Caco-2 (cell line): ENCODE results near the gene COA8. TPM values are rescaled to one million over a fixed set of nuclear protein-coding genes. Genes with fewer than 3 reads are reported as not detected.

Experiments
- BruUV-seq: library from RNA; stranded (reverse); fragments of 400-500 nt; replicated peaks from 2 replicates; lab custom pipeline; 2021; lab: Mats Ljungman, UMichigan
- CTCF ChIA-PET: fragments of 300-600 bp; sonication (Branson Sonifier 250); formaldehyde crosslinking; loops from one replicate; lab custom pipeline; 2022; ENCODE audit warnings: antibody characterized with exemption; lab: Charles Lee
- POLR2A ChIA-PET: fragments of 300-600 bp; sonication (Branson Sonifier 250); formaldehyde crosslinking; loops from one replicate; lab custom pipeline; 2022; ENCODE audit warnings: antibody characterized with exemption; lab: Charles Lee
- DNase-seq, 2 experiments: peaks; one replicate each; pipeline versions ENCODE4 v3.0.0 to v3.0.0-alpha.2; 2020 to 2022
- H3K27me3 ChIP-seq: replicated peaks from 2 replicates; pipeline ENCODE4 v1.6.0; 2011; ENCODE audit warnings: low read length; ENCODE audit not compliant: control insufficient read depth, insufficient read depth
- H3K36me3 ChIP-seq: 2 replicates; pipeline ENCODE4 v1.5.1; 2011; ENCODE audit warnings: low read length; ENCODE audit not compliant: control insufficient read depth, insufficient read depth
- H3K4me1 ChIP-seq: fragments of 250-450 bp; sonication (Bioruptor Pico); 2 replicates; pipeline ENCODE4 v1.5.1; 2020; ENCODE audit warnings: mild to moderate bottlenecking
- H3K4me3 ChIP-seq: 2 replicates; pipeline ENCODE4 v1.5.1; 2011; ENCODE audit warnings: low read depth, mild to moderate bottlenecking, control low read depth, low read length
- H3K9me3 ChIP-seq: fragments of 250-450 bp; sonication (Bioruptor Pico); 2 replicates; pipeline ENCODE4 v1.5.1; 2020; ENCODE audit warnings: mild to moderate bottlenecking, moderate library complexity
- H3K27ac Mint-ChIP-seq: one replicate; pipeline ENCODE4 v1.8.0; 2022; ENCODE audit warnings: mixed read lengths; ENCODE audit not compliant: unreplicated experiment
- H3K27me3 Mint-ChIP-seq: one replicate; pipeline ENCODE4 v1.8.0; 2022; ENCODE audit warnings: mixed read lengths; ENCODE audit not compliant: insufficient read depth, unreplicated experiment
- H3K36me3 Mint-ChIP-seq: one replicate; pipeline ENCODE4 v1.8.0; 2022; ENCODE audit warnings: mild to moderate bottlenecking, mixed read lengths; ENCODE audit not compliant: insufficient read depth, unreplicated experiment
- H3K4me1 Mint-ChIP-seq: one replicate; pipeline ENCODE4 v1.8.0; 2022; ENCODE audit warnings: low read depth, mixed read lengths; ENCODE audit not compliant: unreplicated experiment
- H3K4me3 Mint-ChIP-seq: one replicate; pipeline ENCODE4 v1.8.0; 2022; ENCODE audit warnings: mild to moderate bottlenecking, moderate library complexity, mixed read lengths; ENCODE audit not compliant: unreplicated experiment
- H3K9me3 Mint-ChIP-seq: one replicate; pipeline ENCODE4 v1.8.0; 2022; ENCODE audit warnings: mixed read lengths; ENCODE audit not compliant: unreplicated experiment
- intact Hi-C: fragments of 100-400 bp; cut with micrococcal nuclease; formaldehyde crosslinking; loops from one replicate; pipeline ENCODE4 v1.10.0; 2022; ENCODE audit not compliant: unreplicated experiment
- total RNA-seq: library from RNA; stranded (reverse); gene quantifications from 2 replicates; pipeline ENCODE4 v1.2.3, GENCODE V29; 2022
- TF ChIP-seq, protein P1 (sequence below), 2 experiments: fragments of 200-600 bp in 1 of 2; IDR thresholded peaks; 1 replicate in 1 of 2; 2 replicates in 1 of 2; pipeline versions ENCODE4 v1.5.1 to v1.8.0; 2011 to 2022; ENCODE audit warnings: antibody characterized with exemption in 1 of 2, control low read depth in 1 of 2, inconsistent platforms in 1 of 2, low read depth in 1 of 2, low read length in 1 of 2, mild to moderate bottlenecking in 1 of 2, moderate library complexity in 1 of 2; ENCODE audit not compliant: insufficient read depth in 1 of 2, severe bottlenecking in 1 of 2, unreplicated experiment in 1 of 2

The COA8 gene
- total RNA-seq, 1 experiment from 2014 or later = 50.7 TPM

DNA sequence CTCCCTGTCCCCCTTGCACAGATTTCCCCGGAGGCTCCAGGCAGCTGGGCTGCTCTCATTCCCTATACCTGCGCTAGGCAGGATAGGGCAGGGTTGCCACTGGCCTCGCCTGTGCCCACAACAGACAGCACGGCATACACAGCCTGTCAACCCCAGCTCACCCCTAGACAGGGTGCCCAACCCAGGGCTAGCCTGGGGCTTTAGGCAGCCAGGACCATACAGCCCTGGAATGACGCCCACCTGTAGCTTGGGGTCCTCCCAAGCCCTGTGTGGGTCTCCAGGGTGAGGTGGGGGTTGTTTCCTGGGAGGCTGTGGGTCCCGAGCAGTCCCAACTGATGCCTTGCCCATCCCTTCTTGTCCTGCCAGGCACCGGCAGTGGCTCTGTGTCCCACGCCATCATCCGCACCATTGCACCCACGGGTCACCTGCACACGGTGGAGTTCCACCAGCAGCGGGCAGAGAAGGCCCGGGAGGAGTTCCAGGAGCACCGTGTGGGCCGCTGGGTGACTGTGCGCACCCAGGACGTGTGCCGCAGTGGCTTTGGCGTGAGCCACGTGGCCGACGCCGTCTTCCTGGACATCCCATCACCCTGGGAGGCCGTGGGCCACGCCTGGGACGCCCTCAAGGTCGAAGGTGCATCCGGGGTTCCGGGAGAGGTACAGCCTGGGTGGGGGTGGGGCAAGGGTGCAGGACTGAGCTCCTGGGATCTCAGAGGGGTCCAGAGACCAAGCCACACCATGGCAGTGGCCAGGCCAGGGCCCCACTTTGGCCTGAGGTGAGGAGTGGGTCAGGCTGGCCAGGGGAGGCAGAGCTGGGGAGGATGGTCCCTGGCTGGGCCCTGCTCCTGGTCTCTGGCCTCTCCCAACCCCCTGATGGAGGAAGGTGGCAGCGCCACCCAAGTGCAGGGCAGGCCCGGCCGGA lies 30.3 kb upstream of the COA8 start:
- peaks cover 16% of the 10 kb centered on the region for H3K4me1 ChIP-seq
- TF ChIP-seq, protein P1, sequence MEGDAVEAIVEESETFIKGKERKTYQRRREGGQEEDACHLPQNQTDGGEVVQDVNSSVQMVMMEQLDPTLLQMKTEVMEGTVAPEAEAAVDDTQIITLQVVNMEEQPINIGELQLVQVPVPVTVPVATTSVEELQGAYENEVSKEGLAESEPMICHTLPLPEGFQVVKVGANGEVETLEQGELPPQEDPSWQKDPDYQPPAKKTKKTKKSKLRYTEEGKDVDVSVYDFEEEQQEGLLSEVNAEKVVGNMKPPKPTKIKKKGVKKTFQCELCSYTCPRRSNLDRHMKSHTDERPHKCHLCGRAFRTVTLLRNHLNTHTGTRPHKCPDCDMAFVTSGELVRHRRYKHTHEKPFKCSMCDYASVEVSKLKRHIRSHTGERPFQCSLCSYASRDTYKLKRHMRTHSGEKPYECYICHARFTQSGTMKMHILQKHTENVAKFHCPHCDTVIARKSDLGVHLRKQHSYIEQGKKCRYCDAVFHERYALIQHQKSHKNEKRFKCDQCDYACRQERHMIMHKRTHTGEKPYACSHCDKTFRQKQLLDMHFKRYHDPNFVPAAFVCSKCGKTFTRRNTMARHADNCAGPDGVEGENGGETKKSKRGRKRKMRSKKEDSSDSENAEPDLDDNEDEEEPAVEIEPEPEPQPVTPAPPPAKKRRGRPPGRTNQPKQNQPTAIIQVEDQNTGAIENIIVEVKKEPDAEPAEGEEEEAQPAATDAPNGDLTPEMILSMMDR (IDR thresholded peaks at IDR 0.05; ENCODE audit: insufficient read depth in 1 of 2, low read depth in 1 of 2, low read length in 1 of 2, severe bottlenecking in 1 of 2, unreplicated experiment in 1 of 2) = no peak
- H3K4me3 ChIP-seq = no peak overlapping the region
- Mint-ChIP-seq H3K4me3 (no peak overlapping the region), H3K36me3 (peaks cover 17% of the 10 kb centered on the region), H3K9me3 (no peaks in the 10 kb centered on the region), H3K27ac (no peak overlapping the region), H3K4me1 (peaks cover 10% of the 10 kb centered on the region), H3K27me3 (no peaks in the 10 kb centered on the region)
- no peaks in the 10 kb centered on the region for H3K27me3 ChIP-seq
- peaks cover 2% of the 10 kb centered on the region; the same call in 1 of the 2 replicates for H3K36me3 ChIP-seq
- no peaks in the 10 kb centered on the region for H3K9me3 ChIP-seq
- no TSS peak for BruUV-seq
- POLR2A ChIA-PET = no interaction called here
- no peak for DNase-seq
- CTCF ChIA-PET = no interaction called here
- intact Hi-C loops = no loop called here

DNA sequence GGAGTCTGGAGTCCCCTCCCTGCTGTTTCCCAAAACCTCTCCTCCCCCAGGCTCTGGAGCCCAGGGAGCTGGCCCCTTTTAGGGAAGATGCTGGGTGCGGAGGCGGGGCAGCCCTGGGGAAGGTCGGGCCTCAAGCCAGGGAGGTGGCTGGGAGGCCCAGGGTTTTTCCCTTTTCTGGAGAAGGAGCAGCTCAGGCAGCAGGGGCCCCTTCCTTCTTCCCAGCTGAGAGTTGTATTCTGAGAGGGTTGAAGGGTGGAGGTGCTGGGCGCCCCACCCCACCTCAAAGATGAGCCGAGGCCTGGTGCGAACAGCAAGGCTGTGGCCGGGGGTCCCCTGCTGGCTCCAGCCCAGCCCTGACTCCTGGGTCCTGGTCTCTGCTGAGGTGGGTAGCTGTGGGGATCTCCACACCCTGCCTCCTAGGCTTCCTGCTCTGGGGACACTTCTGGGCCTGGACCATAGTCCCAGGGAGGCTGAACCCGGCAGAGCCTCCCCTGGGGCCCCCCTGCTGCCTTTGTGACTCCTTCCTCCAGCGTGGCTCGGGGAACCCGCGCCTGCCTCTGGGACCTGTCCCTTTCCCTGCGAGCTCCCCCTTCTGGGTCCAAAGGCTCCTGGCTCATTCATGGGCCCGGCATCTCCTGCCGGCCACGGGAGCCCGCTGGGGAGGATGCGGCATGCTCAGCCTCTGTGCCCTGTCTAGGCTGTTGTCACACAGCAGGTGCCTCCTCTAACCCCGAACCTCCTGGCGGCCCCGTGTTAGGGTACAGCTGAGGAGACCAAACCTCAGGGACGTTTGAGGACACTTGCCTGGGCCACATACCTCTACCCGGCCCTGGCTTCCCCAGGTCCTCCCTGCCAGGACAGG lies 29.4 kb upstream of the COA8 start:
- Mint-ChIP-seq H3K4me3 (no peak overlapping the region), H3K4me1 (peaks cover under 1% of the 10 kb centered on the region), H3K36me3 (peaks cover 17% of the 10 kb centered on the region), H3K27ac (no peak overlapping the region), H3K27me3 (no peaks in the 10 kb centered on the region), H3K9me3 (no peaks in the 10 kb centered on the region)
- Histone ChIP-seq H3K36me3 (peaks cover 2% of the 10 kb centered on the region; the same call in 1 of the 2 replicates), H3K9me3 (no peaks in the 10 kb centered on the region), H3K4me3 (no peak overlapping the region), H3K27me3 (no peaks in the 10 kb centered on the region), H3K4me1 (peaks cover 7% of the 10 kb centered on the region; the same call in 1 of the 2 replicates)
- intact Hi-C loops = no loop called here
- TF ChIP-seq, protein P1 (IDR thresholded peaks at IDR 0.05; ENCODE audit: insufficient read depth in 1 of 2, low read depth in 1 of 2, low read length in 1 of 2, severe bottlenecking in 1 of 2, unreplicated experiment in 1 of 2) = no peak
- POLR2A ChIA-PET = no interaction called here
- CTCF ChIA-PET = no interaction called here
- BruUV-seq = no TSS peak
- no peak for DNase-seq

DNA sequence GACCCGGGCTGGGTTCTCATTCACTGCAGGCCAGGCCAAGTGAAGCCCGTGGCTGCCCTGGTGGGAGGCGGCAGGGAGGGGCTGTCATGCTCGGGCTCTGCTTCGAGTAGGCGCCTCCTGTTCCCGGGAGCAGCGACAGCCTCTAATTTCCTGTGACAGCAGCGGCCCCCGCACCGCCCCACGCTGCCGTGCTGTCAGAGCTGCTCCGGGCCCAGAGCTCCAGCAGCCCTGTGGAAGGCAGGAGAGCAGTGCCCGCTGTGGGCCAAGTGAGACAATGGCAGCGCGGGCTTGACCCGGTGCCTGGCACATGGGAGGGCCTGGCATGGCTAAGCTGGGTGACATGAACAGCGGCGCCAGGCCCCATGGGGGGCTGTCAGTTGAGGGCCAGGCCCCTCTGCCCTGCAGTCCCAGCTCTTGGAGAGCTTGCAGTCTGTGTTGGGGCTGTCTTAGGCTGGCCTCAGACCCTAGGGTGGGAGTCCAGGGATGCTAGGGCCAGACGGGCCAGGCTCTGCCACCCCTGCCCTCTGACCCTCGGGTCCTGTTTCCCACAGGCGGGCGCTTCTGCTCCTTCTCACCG lies 28.7 kb upstream of the COA8 start:
- Histone ChIP-seq H3K4me1 (0 out of 2 replicates have a peak, but pooled peaks cover 7% of the 10 kb centered on the region), H3K27me3 (no peaks in the 10 kb centered on the region), H3K9me3 (no peaks in the 10 kb centered on the region), H3K4me3 (no peak overlapping the region), H3K36me3 (peaks cover 2% of the 10 kb centered on the region; the same call in 1 of the 2 replicates)
- no peaks in the 10 kb centered on the region for H3K9me3 Mint-ChIP-seq
- ChIA-PET POLR2A (no interaction called here), CTCF (no interaction called here)
- no peaks in the 10 kb centered on the region for H3K27me3 Mint-ChIP-seq
- H3K4me1 Mint-ChIP-seq = no peaks in the 10 kb centered on the region
- no TSS peak for BruUV-seq
- intact Hi-C loops = no loop called here
- peaks cover 17% of the 10 kb centered on the region for H3K36me3 Mint-ChIP-seq
- no peak for DNase-seq
- TF ChIP-seq, protein P1 (IDR thresholded peaks at IDR 0.05; ENCODE audit: insufficient read depth in 1 of 2, low read depth in 1 of 2, low read length in 1 of 2, severe bottlenecking in 1 of 2, unreplicated experiment in 1 of 2) = no peak
- no peak overlapping the region for H3K4me3 Mint-ChIP-seq
- no peak overlapping the region for H3K27ac Mint-ChIP-seq
